SW480 (cell line): ENCODE results near the gene ERI3.

ENCODE experiments used
- DNase-seq: peaks from one replicate; pipeline ENCODE4 v3.0.0-alpha.2; 2016; ENCODE audit warnings: low spot score

Gene ERI3

DNA sequence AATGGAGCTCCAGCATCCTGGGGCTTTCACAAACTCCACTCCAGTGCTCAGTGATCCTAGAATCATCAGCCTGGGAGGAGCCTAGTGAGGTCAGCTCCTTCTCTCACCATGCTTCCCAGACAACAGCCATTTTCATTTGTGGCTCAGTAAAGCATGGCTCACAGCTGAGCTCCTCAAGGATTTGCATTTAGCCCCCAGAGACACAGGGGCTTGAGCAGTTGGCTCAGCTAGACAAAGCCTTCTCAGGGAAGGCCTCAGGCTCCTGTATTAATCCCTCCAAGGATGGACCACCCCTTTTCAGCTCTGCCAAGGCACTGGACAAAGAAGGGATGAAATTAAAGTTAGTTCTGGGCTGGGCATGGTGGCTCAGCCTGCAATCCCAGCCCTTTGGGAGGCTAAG, 39.5 kb downstream of the ERI3 start:
- DNase-seq = no peak

DNA sequence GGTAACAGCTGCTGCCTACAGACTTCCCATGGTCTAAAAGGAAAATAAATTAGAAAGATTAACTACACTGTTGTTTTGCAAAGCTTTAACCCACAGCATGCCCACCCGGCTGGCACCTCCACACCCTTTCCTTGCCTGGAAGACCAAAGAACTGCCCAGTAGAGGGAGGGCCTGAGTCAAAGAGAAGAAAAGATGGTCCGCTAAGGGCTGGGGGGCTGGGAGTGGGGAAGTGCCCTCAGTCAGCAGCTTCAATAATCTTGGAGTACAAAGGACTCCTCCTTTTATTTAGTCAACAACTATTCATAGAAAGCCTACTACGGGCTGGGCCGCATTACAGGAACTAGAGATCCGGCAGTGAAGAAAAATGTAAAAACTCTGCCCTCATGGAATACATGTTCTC, 40.6 kb downstream of the ERI3 start:
- no peak for DNase-seq

- DNase-seq = no peak
Measured at GRCh38 chr1:44313265-44313918, 41.7 kb downstream of the ERI3 start.

- no peak for DNase-seq
Measured at GRCh38 chr1:44312399-44313196, 42.5 kb downstream of the ERI3 start.

GRCh38 chr1:44310006-44310405, 45.1 kb downstream of the ERI3 start:
- no peak for DNase-seq

GRCh38 chr1:44305962-44306422, 49.1 kb downstream of the ERI3 start:
- no peak for DNase-seq

DNA sequence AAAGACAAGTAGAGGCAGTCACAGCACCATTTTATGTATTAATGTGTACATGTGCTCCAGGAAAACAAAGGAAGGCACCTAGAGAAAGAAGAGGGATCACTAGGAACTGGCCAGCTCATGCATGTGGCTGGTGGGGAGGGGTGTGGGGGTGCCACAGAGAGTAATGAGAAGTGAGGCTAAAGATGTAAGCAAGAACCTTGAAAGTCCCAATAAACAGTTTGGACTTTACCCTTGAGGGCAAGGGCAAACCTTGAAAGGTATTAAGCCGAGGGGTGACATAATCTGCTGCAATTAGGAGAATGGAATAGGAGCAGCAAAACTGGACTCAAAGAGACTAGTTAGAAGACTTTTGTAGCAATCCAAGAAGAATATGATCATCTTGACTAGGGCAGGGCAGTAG, 51.5 kb downstream of the ERI3 start:
- DNase-seq = no peak

DNA sequence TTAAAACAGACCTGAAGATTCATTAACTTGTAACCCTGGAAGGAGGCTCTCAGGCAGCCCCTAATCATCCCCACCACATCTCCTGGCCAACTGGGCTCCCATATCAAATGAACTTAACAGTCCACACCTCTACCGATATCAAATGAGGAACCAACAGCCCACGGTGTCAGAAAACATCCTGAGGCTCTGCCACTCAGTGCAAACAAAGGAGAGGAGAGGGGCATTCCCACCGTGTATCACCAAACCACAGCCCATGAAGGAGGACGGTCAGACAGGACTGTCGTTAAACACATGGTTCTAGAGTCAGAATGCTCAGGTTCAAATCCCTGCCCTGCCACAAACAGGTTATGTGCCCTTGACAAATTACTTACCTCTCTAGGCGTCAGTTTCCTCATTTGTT, 52.5 kb downstream of the ERI3 start:
- DNase-seq = no peak

GRCh38 chr1:44301442-44301841, 53.6 kb downstream of the ERI3 start:
- no peak for DNase-seq

DNA sequence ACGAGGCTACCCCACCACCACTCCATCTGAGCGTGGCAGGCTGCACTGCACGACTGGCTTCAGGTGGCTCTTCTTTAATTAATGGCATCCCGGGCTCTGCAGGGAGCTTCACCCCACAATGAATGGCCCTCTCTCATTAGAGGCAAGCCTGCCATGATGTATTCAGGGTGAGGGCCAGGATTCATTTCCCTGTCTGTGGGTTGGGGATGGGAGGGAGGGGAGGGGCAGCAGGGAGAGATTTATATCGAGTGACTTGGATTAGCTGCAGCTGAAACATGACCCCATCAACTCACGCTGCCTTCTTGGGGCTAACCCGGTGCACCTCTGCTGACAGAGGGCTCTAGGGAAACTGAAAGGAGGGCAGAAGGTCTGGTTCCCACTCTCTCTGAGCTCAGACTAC, 54.2 kb downstream of the ERI3 start:
- no peak for DNase-seq

GRCh38 chr1:44297695-44298400, 57.2 kb downstream of the ERI3 start:
- DNase-seq = no peak

- DNase-seq = no peak
Measured at GRCh38 chr1:44296806-44297205, 58.3 kb downstream of the ERI3 start.

DNA sequence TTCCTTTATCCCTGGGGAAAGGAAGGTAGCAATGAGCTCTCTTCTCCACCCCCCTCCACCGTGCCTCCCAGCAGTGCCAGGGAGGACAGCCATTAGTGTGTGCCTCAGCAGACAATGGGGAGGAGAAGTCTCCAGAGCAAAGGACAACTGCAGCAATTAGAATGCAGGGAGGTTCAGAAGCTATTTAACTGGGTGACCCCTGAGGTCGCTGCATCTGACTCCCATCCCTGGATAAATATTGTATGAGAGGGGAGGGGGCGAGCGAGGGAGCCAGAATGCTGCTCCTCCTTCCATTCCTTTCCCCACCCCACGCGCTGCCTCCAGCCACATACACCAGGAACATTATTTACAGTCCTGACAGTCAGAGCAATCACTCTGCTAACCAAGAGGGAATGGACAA, 59.0 kb downstream of the ERI3 start:
- DNase-seq = no peak

GRCh38 chr1:44294588-44295007, 60.5 kb downstream of the ERI3 start:
- DNase-seq = no peak

GRCh38 chr1:44293761-44294315, 61.2 kb downstream of the ERI3 start:
- DNase-seq = no peak

DNA sequence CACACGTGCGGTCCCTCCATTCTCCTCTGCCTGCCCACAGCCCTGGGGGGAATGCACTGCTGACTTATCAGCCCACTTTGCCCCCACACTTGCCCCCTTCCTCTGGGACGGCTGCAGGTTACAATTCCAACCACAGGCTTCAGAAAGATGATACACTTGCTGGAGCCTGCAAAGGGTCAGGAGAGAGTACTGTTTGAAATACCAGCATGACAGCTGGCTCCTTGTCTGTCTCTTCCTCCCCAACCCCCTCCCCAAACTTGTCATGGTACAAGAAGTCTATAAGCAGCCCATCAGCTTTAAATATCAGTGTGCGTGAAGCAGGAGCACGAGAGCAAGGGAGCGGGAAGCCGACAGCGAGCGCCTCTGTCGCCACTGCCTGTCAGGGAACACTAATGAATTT, 62.4 kb downstream of the ERI3 start:
- no peak for DNase-seq

DNA sequence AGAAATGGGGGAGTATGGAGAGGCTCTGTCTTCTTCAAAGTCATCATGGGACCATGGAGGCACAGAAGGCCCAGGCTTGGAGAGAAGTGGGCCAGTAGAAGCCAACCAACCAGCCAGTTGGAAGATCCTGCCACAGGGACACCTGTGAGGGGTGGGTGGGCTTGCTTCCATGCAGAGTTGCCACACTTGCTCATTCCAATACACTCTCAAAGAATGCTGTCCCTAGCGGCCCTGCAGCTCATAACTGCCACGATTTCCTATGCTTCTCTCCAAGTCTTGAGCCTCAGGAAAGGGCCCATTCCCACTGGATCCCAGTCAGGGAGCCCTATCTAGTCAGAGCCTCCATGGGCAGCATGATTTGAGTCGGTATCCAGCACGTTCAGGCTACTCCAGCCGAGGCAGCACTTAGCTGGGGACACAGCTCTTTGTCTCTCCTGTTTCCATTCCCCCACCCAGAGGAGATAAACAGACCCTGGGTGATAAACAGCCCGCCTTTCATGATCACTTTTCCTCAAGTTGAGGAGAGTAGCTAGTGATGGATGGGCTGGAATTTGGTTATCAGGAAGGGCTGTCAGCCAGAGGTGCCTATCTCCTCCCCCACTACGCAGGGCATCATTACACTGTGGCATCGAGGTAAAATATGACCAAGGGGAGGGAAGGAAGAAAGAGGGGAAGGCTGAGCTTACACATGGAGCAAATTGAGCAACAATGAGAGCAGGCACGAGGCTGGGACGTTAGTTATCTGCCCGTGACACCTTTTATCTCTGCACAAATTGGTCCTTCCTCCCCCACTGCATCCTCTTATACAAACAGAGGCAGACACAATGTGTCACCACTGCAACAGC, 64.6 kb downstream of the ERI3 start:
- DNase-seq = no peak

DNA sequence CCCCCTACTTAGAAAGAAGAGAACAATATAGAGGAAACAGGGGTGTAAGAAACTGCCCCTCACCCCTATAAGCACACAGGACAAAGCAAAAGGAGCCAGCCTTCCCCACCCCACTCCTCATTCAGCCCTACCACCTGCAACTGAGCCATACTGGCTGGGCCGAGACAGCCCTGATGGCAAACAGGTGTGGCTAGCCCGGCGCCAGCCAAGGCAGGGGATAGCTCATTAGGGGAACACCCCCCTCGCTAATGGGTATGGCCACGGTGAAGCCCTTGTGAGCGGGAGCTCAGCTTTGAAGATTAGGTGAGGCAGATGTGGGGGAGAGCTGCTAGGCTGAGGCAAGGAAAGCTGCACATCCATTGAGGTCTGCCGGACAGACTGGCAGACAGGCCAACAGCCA, 65.5 kb downstream of the ERI3 start:
- no peak for DNase-seq

- DNase-seq = no peak
Measured at GRCh38 chr1:44288883-44289282, 66.2 kb downstream of the ERI3 start.

DNA sequence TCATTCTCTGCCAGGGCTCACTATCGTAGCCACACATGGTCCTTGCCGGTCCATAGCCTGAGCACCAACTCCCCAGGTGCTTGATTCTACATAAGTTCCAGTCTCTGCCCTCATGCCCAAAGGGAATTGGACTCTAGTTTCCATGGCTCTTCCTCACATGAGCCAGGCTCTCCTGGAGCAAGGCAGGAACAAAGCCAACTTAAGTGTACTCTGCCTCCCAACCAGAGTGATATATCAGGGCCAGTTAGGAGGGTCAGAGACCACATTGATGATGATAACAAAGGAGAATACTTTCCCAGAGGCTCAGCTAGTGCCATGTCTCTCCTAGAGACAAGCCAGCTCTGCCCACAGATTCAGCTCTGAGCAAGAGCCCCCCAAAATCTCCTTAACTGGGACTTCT, 70.9 kb downstream of the ERI3 start:
- DNase-seq = no peak

GRCh38 chr1:44283524-44284173, 71.4 kb downstream of the ERI3 start:
- DNase-seq = no peak
